Neuronal stem cell (in vitro differentiated cells): Measurements from ENCODE around the gene SDE2.
"Not testable (repeated sequence)": the region's sequence is repeated elsewhere in the genome, so short reads cannot be mapped to it uniquely, and the experiment has no call there.

Source experiments
- DNase-seq: peaks from one replicate; pipeline ENCODE4 v3.0.0-alpha.2; 2013; ENCODE audit warnings: low spot score
- H2AFZ ChIP-seq: one replicate; pipeline ENCODE4 v1.6.1; 2013; ENCODE audit warnings: mild to moderate bottlenecking, low read length, inconsistent platforms
- H2AK5ac ChIP-seq: 2 replicates; pipeline ENCODE4 v1.6.1; 2013; ENCODE audit warnings: low read depth, mild to moderate bottlenecking, inconsistent platforms, low read length, moderate library complexity, mixed read lengths
- H2BK120ac ChIP-seq: 2 replicates; pipeline ENCODE4 v1.6.1; 2013; ENCODE audit warnings: low read depth, mild to moderate bottlenecking, inconsistent platforms, low read length, moderate library complexity, mixed read lengths
- H2BK12ac ChIP-seq: one replicate; pipeline ENCODE4 v1.6.1; 2013; ENCODE audit warnings: low read length, inconsistent platforms
- H2BK15ac ChIP-seq: 2 replicates; pipeline ENCODE4 v1.6.1; 2013; ENCODE audit warnings: mild to moderate bottlenecking, low read length, inconsistent platforms, mixed read lengths
- H2BK5ac ChIP-seq: one replicate; pipeline ENCODE4 v1.6.1; 2013; ENCODE audit warnings: inconsistent platforms, mild to moderate bottlenecking, low read length, moderate library complexity
- H3K14ac ChIP-seq: one replicate; pipeline ENCODE4 v1.6.1; 2013; ENCODE audit warnings: low read length, inconsistent platforms
- H3K18ac ChIP-seq: 2 replicates; pipeline ENCODE4 v1.6.1; 2013; ENCODE audit warnings: low read length, inconsistent platforms
- H3K23ac ChIP-seq: 2 replicates; pipeline ENCODE4 v1.6.1; 2013; ENCODE audit warnings: low read depth, mild to moderate bottlenecking, mixed read lengths, low read length, inconsistent platforms; ENCODE audit not compliant: poor library complexity
- H3K27ac ChIP-seq: replicated peaks from 3 replicates; pipeline ENCODE4 v1.5.1; 2013; ENCODE audit warnings: low read length, inconsistent platforms
- H3K27me3 ChIP-seq, 3 experiments: 2 replicates each; pipeline ENCODE4 v1.6.1; 2013; ENCODE audit warnings: low read length in 3 of 3, mild to moderate bottlenecking in 2 of 3, inconsistent platforms in 1 of 3, low read depth in 1 of 3, mixed read lengths in 1 of 3, moderate library complexity in 1 of 3; ENCODE audit not compliant: control insufficient read depth in 3 of 3, insufficient read depth in 3 of 3
- H3K36me3 ChIP-seq, 2 donors: replicated peaks in 1 of 2; 2 replicates each; pipeline ENCODE4 v1.6.1; 2013; ENCODE audit warnings: low read length in 2 of 2; ENCODE audit not compliant: control insufficient read depth in 2 of 2, insufficient read depth in 2 of 2
- H3K4ac ChIP-seq: 2 replicates; pipeline ENCODE4 v1.6.1; 2013; ENCODE audit warnings: inconsistent platforms, mild to moderate bottlenecking, low read length, moderate library complexity
- H3K4me1 ChIP-seq, 2 donors: 1 replicate in 1 of 2; 2 replicates in 1 of 2; pipeline ENCODE4 v1.6.1; 2013; ENCODE audit warnings: low read length in 2 of 2, low read depth in 1 of 2; ENCODE audit not compliant: control insufficient read depth in 2 of 2, insufficient read depth in 1 of 2
- H3K4me2 ChIP-seq: one replicate; pipeline ENCODE4 v1.6.1; 2013; ENCODE audit warnings: mild to moderate bottlenecking, low read length, inconsistent platforms; ENCODE audit not compliant: insufficient read depth, poor library complexity, severe bottlenecking
- H3K4me3 ChIP-seq, 2 donors: 2 replicates each; pipeline ENCODE4 v1.5.1; 2013; ENCODE audit warnings: low read length in 2 of 2, mild to moderate bottlenecking in 2 of 2, inconsistent platforms in 1 of 2, moderate library complexity in 1 of 2
- H3K79me1 ChIP-seq: one replicate; pipeline ENCODE4 v1.6.1; 2013; ENCODE audit warnings: low read depth, mild to moderate bottlenecking, inconsistent platforms, low read length, moderate library complexity
- H3K9ac ChIP-seq: one replicate; pipeline ENCODE4 v1.6.1; 2013; ENCODE audit warnings: mild to moderate bottlenecking, low read depth, low read length, inconsistent platforms; ENCODE audit not compliant: poor library complexity
- H3K9me3 ChIP-seq, 2 donors: replicated peaks in 1 of 2; 2 replicates each; pipeline versions ENCODE3 to v1.6.1; 2013; ENCODE audit warnings: low read length in 2 of 2, mild to moderate bottlenecking in 2 of 2, inconsistent platforms in 1 of 2, low read depth in 1 of 2, mixed read lengths in 1 of 2, moderate library complexity in 1 of 2; ENCODE audit not compliant: control insufficient read depth in 2 of 2, insufficient read depth in 1 of 2
- H4K8ac ChIP-seq: one replicate; pipeline ENCODE4 v1.6.1; 2013; ENCODE audit warnings: low read depth, mild to moderate bottlenecking, inconsistent platforms, low read length, moderate library complexity
- H4K91ac ChIP-seq: one replicate; pipeline ENCODE4 v1.6.1; 2013; ENCODE audit warnings: low read length, low read depth, mild to moderate bottlenecking, inconsistent platforms; ENCODE audit not compliant: poor library complexity
- WGBS, 2 donors: extraction: QIAGEN DNeasy Blood & Tissue Kit; methylation state at CpG; one replicate each; pipeline ENCODE4 v1.1.7; 2013; ENCODE audit warnings: missing lambda C conversion rate in 2 of 2, mixed read lengths in 1 of 2; ENCODE audit not compliant: insufficient read length in 2 of 2, insufficient replicate concordance in 1 of 2; ENCODE audit errors: extremely low coverage in 2 of 2; 5-methylcytosine and 5-hydroxymethylcytosine counted together

SDE2 gene

DNA sequence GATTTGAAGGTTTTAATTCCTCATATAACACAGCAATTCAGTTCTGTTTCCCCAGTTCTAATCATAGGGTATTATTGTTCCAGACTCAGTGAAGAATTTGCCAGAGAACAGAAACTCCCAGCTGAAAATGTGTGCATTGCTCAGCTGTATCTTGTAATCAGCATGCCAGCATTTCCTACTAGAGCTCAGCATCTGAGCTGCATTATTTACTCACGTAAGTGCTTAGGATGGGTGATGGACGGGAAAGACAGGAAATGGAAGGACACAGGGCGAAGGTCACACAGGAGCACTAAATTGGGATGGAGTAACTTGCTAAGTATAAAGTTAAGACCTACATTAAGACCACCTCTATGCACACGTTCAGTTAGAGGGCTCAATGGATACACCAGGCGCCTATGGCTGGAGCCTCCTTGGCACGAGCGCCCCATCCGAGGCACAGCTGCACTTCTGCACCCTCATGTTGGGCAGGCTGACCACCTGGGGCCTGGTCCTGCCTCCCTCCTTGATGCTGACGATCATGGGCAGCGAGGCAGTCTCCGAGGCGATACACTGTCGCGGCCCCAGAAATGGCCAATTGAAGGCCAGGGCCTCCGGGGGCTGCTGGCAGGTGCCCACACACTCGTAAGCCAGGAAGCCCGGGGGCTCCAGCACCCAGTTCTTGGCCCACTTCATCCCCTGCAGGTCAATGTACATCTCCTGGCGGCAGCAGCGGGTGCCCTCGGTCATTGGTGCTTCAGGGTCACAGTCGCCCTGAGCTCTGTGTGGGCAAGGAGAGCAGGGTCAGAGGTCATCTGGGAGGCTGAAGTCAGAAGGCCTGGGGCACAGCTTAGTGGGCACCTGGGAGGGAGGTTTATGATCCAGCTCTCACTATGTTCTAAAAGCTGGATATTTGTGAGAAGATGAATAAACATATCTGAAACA, 61.8 kb downstream of the SDE2 start:
- Histone ChIP-seq H2BK120ac (no peak overlapping the region), H2AK5ac (no peak overlapping the region), H4K91ac (no peak overlapping the region), H2BK15ac (no peak overlapping the region), H3K4me3 (no peak overlapping the region), H2BK5ac (no peak overlapping the region), H4K8ac (no peak overlapping the region), H3K18ac (peak overlapping the region; percentile 17), H2BK12ac (no peak overlapping the region), H3K9ac (no peak overlapping the region), H3K4ac (no peak overlapping the region), H3K23ac (peak overlapping the region; percentile 95), H2AFZ (peak overlapping the region; percentile 74), H3K79me1 (no peaks in the 10 kb centered on the region), H3K27me3 (peaks cover 0 to 7% (median 7%) of the 10 kb centered on the region in 3 experiments), H3K36me3 (no peaks in the 10 kb centered on the region), H3K9me3 (no peaks in the 10 kb centered on the region), H3K4me1 (peaks cover 8 to 14% of the 10 kb centered on the region in 2 donors), H3K14ac (no peak overlapping the region), H3K27ac (no peak overlapping the region), H3K4me2 (no peak overlapping the region)
- no peak for DNase-seq
- WGBS, 2 donors, result no CpG with 5 or more reads among the region's 21 CpGs

DNA sequence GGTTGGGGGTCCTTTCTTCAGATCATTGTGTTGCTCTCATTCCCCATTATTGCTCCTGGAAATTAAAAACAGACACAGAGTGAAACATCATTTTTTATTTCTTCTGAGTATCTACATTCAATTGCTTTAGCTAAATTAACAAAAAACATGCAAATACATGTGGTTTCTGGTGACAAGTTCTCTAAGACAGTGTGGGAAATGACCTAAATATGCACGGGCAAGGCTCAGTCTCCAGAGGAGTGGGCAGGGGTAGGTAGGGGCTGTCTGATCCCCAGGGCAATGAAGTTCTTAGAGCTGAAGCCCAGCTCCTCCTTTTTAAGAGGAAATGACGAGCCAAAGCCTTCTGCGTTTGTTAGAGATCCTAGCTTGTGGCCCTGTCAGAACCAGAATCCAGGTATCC, 62.6 kb downstream of the SDE2 start:
- no peak overlapping the region for H4K8ac ChIP-seq
- no CpG with 5 or more reads among the region's 3 CpGs for WGBS, 2 donors
- H3K9me3 ChIP-seq, result no peaks in the 10 kb centered on the region
- H2AK5ac ChIP-seq, result no peak overlapping the region
- H3K4me3 ChIP-seq, result no peak overlapping the region
- H3K79me1 ChIP-seq, result no peaks in the 10 kb centered on the region
- H3K27me3 ChIP-seq, result peaks cover 0 to 7% (median 5%) of the 10 kb centered on the region in 3 experiments
- no peak overlapping the region for H3K4me2 ChIP-seq
- DNase-seq, result no peak
- no peak overlapping the region for H3K9ac ChIP-seq
- H3K4me1 ChIP-seq, result peaks cover 5 to 10% of the 10 kb centered on the region in 2 donors
- H2BK5ac ChIP-seq, result no peak overlapping the region
- peak overlapping the region; percentile 74 for H2AFZ ChIP-seq
- H3K18ac ChIP-seq, result no peak overlapping the region
- no peak overlapping the region for H2BK15ac ChIP-seq
- H3K23ac ChIP-seq, result no peak overlapping the region
- H2BK12ac ChIP-seq, result no peak overlapping the region
- H3K14ac ChIP-seq, result no peak overlapping the region
- no peak overlapping the region for H2BK120ac ChIP-seq
- no peak overlapping the region for H3K4ac ChIP-seq
- H3K36me3 ChIP-seq, result no peaks in the 10 kb centered on the region
- no peak overlapping the region for H3K27ac ChIP-seq
- no peak overlapping the region for H4K91ac ChIP-seq

DNA sequence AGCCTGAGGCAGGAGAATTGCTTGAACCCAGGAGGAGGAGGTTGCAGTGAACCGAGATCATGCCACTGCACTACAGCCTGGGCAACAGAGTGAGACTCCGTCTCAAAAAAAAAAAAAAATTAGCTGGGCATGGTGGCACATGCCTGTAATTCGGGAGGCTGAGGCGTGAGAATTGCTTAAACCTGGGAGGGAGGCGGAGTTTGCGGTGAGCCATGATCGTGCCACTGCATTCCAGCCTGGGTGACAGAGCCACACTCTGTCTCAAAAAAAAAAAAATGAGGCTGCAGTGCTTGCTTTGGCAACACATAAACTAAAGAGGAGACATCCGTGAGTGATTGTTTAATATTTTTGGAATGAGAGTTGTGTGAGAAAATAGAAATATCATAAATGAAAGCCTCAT, 63.1 kb downstream of the SDE2 start:
- not testable (repeated sequence) for H3K4me3 ChIP-seq, H3K4ac ChIP-seq, H3K9me3 ChIP-seq, H2AK5ac ChIP-seq, H3K36me3 ChIP-seq, H3K79me1 ChIP-seq, H2BK120ac ChIP-seq, H2BK12ac ChIP-seq, DNase-seq, H3K27me3 ChIP-seq, H3K18ac ChIP-seq, H3K27ac ChIP-seq, H4K91ac ChIP-seq, H3K9ac ChIP-seq, H4K8ac ChIP-seq, H2BK15ac ChIP-seq, H3K4me1 ChIP-seq, H3K14ac ChIP-seq, H2AFZ ChIP-seq, H2BK5ac ChIP-seq, H3K4me2 ChIP-seq
- peak overlapping the region; percentile 93 for H3K23ac ChIP-seq
- WGBS, 2 donors, result no CpG with 5 or more reads among the region's 8 CpGs

GRCh38 chr1:225934711-225935110, 64.4 kb downstream of the SDE2 start:
- DNase-seq, result no peak
- Histone ChIP-seq H2BK5ac (no peak overlapping the region), H2BK120ac (no peak overlapping the region), H2AK5ac (no peak overlapping the region), H3K27me3 (peaks cover 0 to 3% (median 2%) of the 10 kb centered on the region in 3 experiments), H3K79me1 (no peaks in the 10 kb centered on the region), H3K23ac (peak overlapping the region; percentile 98), H3K9me3 (no peaks in the 10 kb centered on the region), H3K27ac (no peak overlapping the region), H2AFZ (no peak overlapping the region), H3K9ac (no peak overlapping the region), H3K18ac (no peak overlapping the region), H3K36me3 (no peaks in the 10 kb centered on the region), H3K4me2 (no peak overlapping the region), H3K14ac (no peak overlapping the region), H2BK15ac (no peak overlapping the region), H4K91ac (no peak overlapping the region), H3K4ac (no peak overlapping the region), H4K8ac (no peak overlapping the region), H3K4me1 (peaks cover 0 to 1% of the 10 kb centered on the region in 2 donors), H2BK12ac (no peak overlapping the region), H3K4me3 (no peak overlapping the region)
- no CpG with 5 or more reads among the region's 5 CpGs for WGBS, 2 donors
